Measurements from ENCODE around the gene TMEM238L.

GRCh38 chr17:10799407-10799806 lies 4.5 kb downstream of the TMEM238L start:
- TF ChIP-seq, protein P1, sequence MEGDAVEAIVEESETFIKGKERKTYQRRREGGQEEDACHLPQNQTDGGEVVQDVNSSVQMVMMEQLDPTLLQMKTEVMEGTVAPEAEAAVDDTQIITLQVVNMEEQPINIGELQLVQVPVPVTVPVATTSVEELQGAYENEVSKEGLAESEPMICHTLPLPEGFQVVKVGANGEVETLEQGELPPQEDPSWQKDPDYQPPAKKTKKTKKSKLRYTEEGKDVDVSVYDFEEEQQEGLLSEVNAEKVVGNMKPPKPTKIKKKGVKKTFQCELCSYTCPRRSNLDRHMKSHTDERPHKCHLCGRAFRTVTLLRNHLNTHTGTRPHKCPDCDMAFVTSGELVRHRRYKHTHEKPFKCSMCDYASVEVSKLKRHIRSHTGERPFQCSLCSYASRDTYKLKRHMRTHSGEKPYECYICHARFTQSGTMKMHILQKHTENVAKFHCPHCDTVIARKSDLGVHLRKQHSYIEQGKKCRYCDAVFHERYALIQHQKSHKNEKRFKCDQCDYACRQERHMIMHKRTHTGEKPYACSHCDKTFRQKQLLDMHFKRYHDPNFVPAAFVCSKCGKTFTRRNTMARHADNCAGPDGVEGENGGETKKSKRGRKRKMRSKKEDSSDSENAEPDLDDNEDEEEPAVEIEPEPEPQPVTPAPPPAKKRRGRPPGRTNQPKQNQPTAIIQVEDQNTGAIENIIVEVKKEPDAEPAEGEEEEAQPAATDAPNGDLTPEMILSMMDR (IDR thresholded peaks at IDR 0.05; ENCODE audit: low read depth, low read length), result no peak
- TF ChIP-seq EZH2phosphoT487 (IDR thresholded peaks at IDR 0.05; ENCODE audit: low read depth), result no peak

All from OCI-LY3 (cell line).